Thyroid gland (tissue), 4 donors: ENCODE measurements around the gene KANSL3. TPM values are rescaled to one million over a fixed set of nuclear protein-coding genes. Genes with fewer than 3 reads are reported as not detected.
"Not testable (repeated sequence)": the region's sequence is repeated elsewhere in the genome, so short reads cannot be mapped to it uniquely, and the experiment has no call there.

Source experiments
- DNase-seq, 2 donors: peaks; one replicate each; pipeline ENCODE4 v3.0.0-alpha.2; 2019
- H3K27ac ChIP-seq, 3 donors: fragments of 200-600 bp; sonication (generic); 1 replicate in 2 of 3; 2 replicates in 1 of 3; pipeline ENCODE4 v1.5.1; 2016 to 2019; ENCODE audit warnings: mild to moderate bottlenecking in 1 of 3, moderate library complexity in 1 of 3
- H3K27me3 ChIP-seq: fragments of 200-600 bp; sonication (generic); one replicate; pipeline ENCODE4 v1.5.1; 2019
- H3K36me3 ChIP-seq, 2 donors: fragments of 200-600 bp; sonication (generic); one replicate each; pipeline ENCODE4 v1.5.1; 2016 to 2019
- H3K4me1 ChIP-seq, 2 donors: fragments of 200-600 bp; sonication (generic); one replicate each; pipeline ENCODE4 v1.5.1; 2017 to 2019
- H3K4me3 ChIP-seq, 3 donors: fragments of 200-600 bp; sonication (generic); replicated peaks in 1 of 3; 1 replicate in 2 of 3; 2 replicates in 1 of 3; pipeline ENCODE4 v1.5.1; 2016; ENCODE audit warnings: mild to moderate bottlenecking in 1 of 3
- H3K9me3 ChIP-seq: fragments of 200-600 bp; sonication (generic); one replicate; pipeline ENCODE4 v1.5.1; 2017
- CTCF ChIP-seq, 6 experiments: fragments of 200-600 bp in 3 of 6; fragments of 450-650 bp in 3 of 6; sonication (generic) in 3 of 6; IDR thresholded peaks; one replicate each; pipeline ENCODE4 v1.5.1; 2016 to 2019; ENCODE audit warnings: antibody characterized with exemption in 6 of 6, mild to moderate bottlenecking in 2 of 6, inconsistent platforms in 1 of 6, moderate library complexity in 1 of 6
- POLR2A ChIP-seq, 2 donors: fragments of 450-650 bp; IDR thresholded peaks; one replicate each; pipeline ENCODE4 v1.6.1; 2017; ENCODE audit warnings: antibody characterized with exemption in 2 of 2, mild to moderate bottlenecking in 2 of 2, moderate library complexity in 1 of 2
- WGBS, 2 donors: methylation state at CpG; one replicate each; pipeline ENCODE4 v1.1.5; 2017; 5-methylcytosine and 5-hydroxymethylcytosine counted together
- intact Hi-C: fragments of 100-400 bp; cut with DNase I; formaldehyde crosslinking; loops from one replicate; pipeline ENCODE4 v1.15.1; 2023
- total RNA-seq, 4 donors: library from RNA; depleted of rRNA; stranded (reverse); fragments of >200 nt; gene quantifications; one replicate each; pipeline ENCODE4 v1.2.3, GENCODE V29; 2016

KANSL3 gene
- total RNA-seq, 4 donors from 2014 or later, result 46.2 to 65.5 (median 55.8) TPM

GRCh38 chr2:96555146-96555610, 82.9 kb downstream of the KANSL3 start:
- H3K27ac ChIP-seq, result no peak overlapping the region
- H3K4me1 ChIP-seq, result no peaks in the 10 kb centered on the region
- 78 to 84% methylated on average over 14 of the region's 14 CpGs for WGBS, 2 donors
- H3K27me3 ChIP-seq, result no peaks in the 10 kb centered on the region
- H3K9me3 ChIP-seq, result no peaks in the 10 kb centered on the region
- DNase-seq, result no peak
- H3K36me3 ChIP-seq, result peaks cover 6 to 8% of the 10 kb centered on the region in 2 donors
- intact Hi-C loops, result no loop called here
- TF ChIP-seq POLR2A (IDR thresholded peaks at IDR 0.05) (no peak), CTCF (IDR thresholded peaks at IDR 0.05) (no peak)
- H3K4me3 ChIP-seq, result no peak overlapping the region

- no peak overlapping the region for H3K27ac ChIP-seq
- TF ChIP-seq POLR2A (IDR thresholded peaks at IDR 0.05), result no peak
- TF ChIP-seq CTCF (IDR thresholded peaks at IDR 0.05), result peak; percentile 72 to 95 (median 82)
- no peaks in the 10 kb centered on the region for H3K4me1 ChIP-seq
- intact Hi-C loops, result no loop called here
- H3K4me3 ChIP-seq, result no peak overlapping the region
- peaks cover 8 to 11% of the 10 kb centered on the region in 2 donors for H3K36me3 ChIP-seq
- H3K9me3 ChIP-seq, result no peaks in the 10 kb centered on the region
- DNase-seq, result peak; percentile 54 to 71
- 43 to 58% methylated on average over 18 to 35 of the region's 35 CpGs for WGBS, 2 donors
- no peaks in the 10 kb centered on the region for H3K27me3 ChIP-seq
These were observed 83.6 kb downstream of the KANSL3 start for GRCh38 chr2:96554293-96555145.

- H3K4me1 ChIP-seq, DNase-seq, H3K27ac ChIP-seq, intact Hi-C loops, H3K4me3 ChIP-seq, H3K27me3 ChIP-seq, H3K9me3 ChIP-seq: not testable (repeated sequence)
- peaks cover 8 to 11% of the 10 kb centered on the region in 2 donors for H3K36me3 ChIP-seq
- WGBS, 2 donors, result 36 to 46% methylated on average over 9 of the region's 9 CpGs
These were observed 84.2 kb downstream of the KANSL3 start for GRCh38 chr2:96553957-96554292.

GRCh38 chr2:96553176-96553956, 84.7 kb downstream of the KANSL3 start:
- intact Hi-C loops, result no loop called here
- no peak overlapping the region for H3K4me3 ChIP-seq
- no peak overlapping the region for H3K27ac ChIP-seq
- TF ChIP-seq CTCF (IDR thresholded peaks at IDR 0.05) (no peak), POLR2A (IDR thresholded peaks at IDR 0.05) (no peak)
- H3K27me3 ChIP-seq, result no peaks in the 10 kb centered on the region
- H3K36me3 ChIP-seq, result peaks cover 8 to 11% of the 10 kb centered on the region in 2 donors
- no peak for DNase-seq
- no peaks in the 10 kb centered on the region for H3K4me1 ChIP-seq
- 88 to 94% methylated on average over 14 to 16 of the region's 16 CpGs for WGBS, 2 donors
- H3K9me3 ChIP-seq, result no peaks in the 10 kb centered on the region

GRCh38 chr2:96552315-96553175, 85.6 kb downstream of the KANSL3 start:
- intact Hi-C loops, result no loop called here
- TF ChIP-seq POLR2A (IDR thresholded peaks at IDR 0.05), result no peak
- TF ChIP-seq CTCF (IDR thresholded peaks at IDR 0.05), result no peak
- DNase-seq, result no peak
- H3K36me3 ChIP-seq, result peaks cover 8 to 11% of the 10 kb centered on the region in 2 donors
- H3K4me3 ChIP-seq, result no peak overlapping the region
- H3K4me1 ChIP-seq, result no peaks in the 10 kb centered on the region
- no peaks in the 10 kb centered on the region for H3K27me3 ChIP-seq
- H3K9me3 ChIP-seq, result no peaks in the 10 kb centered on the region
- no peak overlapping the region for H3K27ac ChIP-seq
- 87 to 91% methylated on average over 15 to 16 of the region's 18 CpGs for WGBS, 2 donors
